ENCODE measurements around the gene UCN.

UCN gene

GRCh38 chr2:27306136-27306535 is 2.1 kb downstream of the UCN start:
- peak overlapping the region; percentile 38 for H3K4me2 ChIP-seq (ENCODE audit: low read length)
- TF ChIP-seq EZH2phosphoT487 (IDR thresholded peaks at IDR 0.05; ENCODE audit: borderline replicate concordance, low read length), result no peak

GRCh38 chr2:27305516-27305915 is 2.7 kb downstream of the UCN start:
- Histone ChIP-seq H3K9me2 (replicated peaks; ENCODE audit: control insufficient read depth, low read length) (no peaks in the 10 kb centered on the region), H3K4me1 (ENCODE audit: control insufficient read depth, low read length) (peaks cover 20% of the 10 kb centered on the region), H3K36me3 (ENCODE audit: control insufficient read depth, low read length) (peaks cover 3% of the 10 kb centered on the region; the same call in 1 of the 2 replicates), H3K79me2 (ENCODE audit: control insufficient read depth, low read length) (no peaks in the 10 kb centered on the region), H3F3A (ENCODE audit: control insufficient read depth, insufficient read depth) (peaks cover 2% of the 10 kb centered on the region; the same call in 1 of the 2 replicates), H3K4me3 (ENCODE audit: low read length) (no peak overlapping the region), H3K4me2 (ENCODE audit: low read length) (no peak overlapping the region), H3K27ac (ENCODE audit: low read depth, low read length) (no peak overlapping the region), H4K20me1 (ENCODE audit: control insufficient read depth, insufficient read depth, low read depth, low read length) (no peaks in the 10 kb centered on the region), H3K9me3 (ENCODE audit: control insufficient read depth, insufficient read depth, low read length) (no peaks in the 10 kb centered on the region), H3K27me3 (ENCODE audit: control insufficient read depth, low read length) (no peaks in the 10 kb centered on the region)
- TF ChIP-seq EZH2phosphoT487 (IDR thresholded peaks at IDR 0.05; ENCODE audit: borderline replicate concordance, low read length) (no peak), CTCF (IDR thresholded peaks at IDR 0.05; ENCODE audit: low read depth, low read length, poor library complexity, severe bottlenecking) (no peak)

More at GRCh38 chr2:27306136-27306535, 2.1 kb downstream of the UCN start:
- Histone ChIP-seq H3K4me1 (ENCODE audit: control insufficient read depth, low read length) (peaks cover 20% of the 10 kb centered on the region), H3F3A (ENCODE audit: control insufficient read depth, insufficient read depth) (peaks cover 2% of the 10 kb centered on the region; the same call in 1 of the 2 replicates), H3K4me3 (ENCODE audit: low read length) (no peak overlapping the region), H4K20me1 (ENCODE audit: control insufficient read depth, insufficient read depth, low read depth, low read length) (no peaks in the 10 kb centered on the region), H3K36me3 (ENCODE audit: control insufficient read depth, low read length) (peaks cover 3% of the 10 kb centered on the region; the same call in 1 of the 2 replicates), H3K9me2 (replicated peaks; ENCODE audit: control insufficient read depth, low read length) (no peaks in the 10 kb centered on the region), H3K27ac (ENCODE audit: low read depth, low read length) (no peak overlapping the region), H3K79me2 (ENCODE audit: control insufficient read depth, low read length) (no peaks in the 10 kb centered on the region), H3K27me3 (ENCODE audit: control insufficient read depth, low read length) (no peaks in the 10 kb centered on the region), H3K9me3 (ENCODE audit: control insufficient read depth, insufficient read depth, low read length) (no peaks in the 10 kb centered on the region)

- no peaks in the 10 kb centered on the region for H3K9me3 ChIP-seq (ENCODE audit: control insufficient read depth, insufficient read depth, low read length)
- H3K4me1 ChIP-seq (ENCODE audit: control insufficient read depth, low read length), result peaks cover 20% of the 10 kb centered on the region
- no peaks in the 10 kb centered on the region for H3K79me2 ChIP-seq (ENCODE audit: control insufficient read depth, low read length)
- H3K4me3 ChIP-seq (ENCODE audit: low read length), result no peak overlapping the region
- H3K27me3 ChIP-seq (ENCODE audit: control insufficient read depth, low read length), result no peaks in the 10 kb centered on the region
- H4K20me1 ChIP-seq (ENCODE audit: control insufficient read depth, insufficient read depth, low read depth, low read length), result no peaks in the 10 kb centered on the region
- no peak overlapping the region for H3K27ac ChIP-seq (ENCODE audit: low read depth, low read length)
- no peak overlapping the region for H3K4me2 ChIP-seq (ENCODE audit: low read length)
- no peaks in the 10 kb centered on the region for H3K9me2 ChIP-seq (replicated peaks; ENCODE audit: control insufficient read depth, low read length)
- TF ChIP-seq CTCF (IDR thresholded peaks at IDR 0.05; ENCODE audit: low read depth, low read length, poor library complexity, severe bottlenecking), result no peak
- TF ChIP-seq EZH2phosphoT487 (IDR thresholded peaks at IDR 0.05; ENCODE audit: borderline replicate concordance, low read length), result no peak
- peaks cover 2% of the 10 kb centered on the region; the same call in 1 of the 2 replicates for H3F3A ChIP-seq (ENCODE audit: control insufficient read depth, insufficient read depth)
- peaks cover 3% of the 10 kb centered on the region; the same call in 1 of the 2 replicates for H3K36me3 ChIP-seq (ENCODE audit: control insufficient read depth, low read length)
Measured at GRCh38 chr2:27304488-27305240, 3.6 kb downstream of the UCN start.
